K562 (cell line): ENCODE results near the gene APPL2. TPM values are rescaled to one million over a fixed set of nuclear protein-coding genes. Genes with fewer than 3 reads are reported as not detected.

Source experiments
- ATAC-seq: fragments of 200-7000 bp; cut with Tn5 transposase; 3 replicates; pipeline ENCODE4 v1.9.1; 2020; ENCODE audit warnings: moderate library complexity
- BruUV-seq: library from RNA; stranded (reverse); fragments of 400-500 nt; replicated peaks from 2 replicates; lab custom pipeline; 2021; lab: Mats Ljungman, UMichigan
- CTCF ChIA-PET: fragments of 300-600 bp; formaldehyde crosslinking; extraction: SDS; loops from one replicate; lab custom pipeline; 2021; ENCODE audit warnings: low intra/inter-chr PET ratio; lab: Yijun Ruan, JAX
- POLR2A ChIA-PET: fragments of 300-600, 350-650 bp; sonication (Branson Sonifier 250); formaldehyde crosslinking; extraction: SDS; loops from one replicate; lab custom pipeline; 2021; ENCODE audit warnings: antibody characterized with exemption, inconsistent platforms; lab: Yijun Ruan, JAX
- DNase-seq, 4 experiments: peaks; one replicate each; pipeline versions ENCODE4 v3.0.0 to v3.0.0-alpha.2; 2011 to 2018; ENCODE audit warnings: low spot score in 3 of 4, mixed read lengths in 3 of 4; ENCODE audit errors: extremely low read depth in 1 of 4
- FAIRE-seq: peaks from 2 replicates; lab custom pipeline; 2011; peaks lifted over from hg19 to GRCh38; lab: Jason Lieb, UNC
- H2AFZ ChIP-seq: 2 replicates; pipeline ENCODE4 v1.6.0; 2011; ENCODE audit warnings: low read depth, low read length, control low read depth, inconsistent platforms
- H3K27ac ChIP-seq: fragments of 200-600 bp; 3 replicates; pipeline ENCODE4 v1.8.0; 2011; ENCODE audit warnings: low read depth, mild to moderate bottlenecking, control low read depth, inconsistent platforms, low read length, moderate library complexity, mixed read lengths; ENCODE audit errors: extremely low read depth
- H3K27me3 ChIP-seq, 2 experiments: fragments of 300-600 bp in 1 of 2; 2 replicates in 1 of 2; 3 replicates in 1 of 2; pipeline versions ENCODE4 v1.6.0 to v1.8.0; 2011; ENCODE audit warnings: inconsistent platforms in 2 of 2, low read length in 2 of 2, mild to moderate bottlenecking in 1 of 2, mixed read lengths in 1 of 2, moderate library complexity in 1 of 2; ENCODE audit not compliant: control insufficient read depth in 2 of 2, insufficient read depth in 2 of 2
- H3K36me3 ChIP-seq: fragments of 300-600 bp; 3 replicates; pipeline ENCODE4 v1.8.0; 2011; ENCODE audit warnings: mild to moderate bottlenecking, low read length, inconsistent platforms; ENCODE audit not compliant: control insufficient read depth, insufficient read depth
- H3K4me1 ChIP-seq, 2 experiments: fragments of 200-600 bp in 1 of 2; replicated peaks in 1 of 2; 2 replicates in 1 of 2; 3 replicates in 1 of 2; pipeline versions ENCODE4 v1.5.1 to v1.8.0; 2011; ENCODE audit warnings: inconsistent platforms in 2 of 2, low read length in 2 of 2, mild to moderate bottlenecking in 1 of 2, mixed read lengths in 1 of 2, moderate library complexity in 1 of 2; ENCODE audit not compliant: control insufficient read depth in 2 of 2, insufficient read depth in 2 of 2
- H3K4me2 ChIP-seq: 2 replicates; pipeline ENCODE4 v1.6.1; 2011; ENCODE audit warnings: low read length, control low read depth, inconsistent platforms, mixed read lengths; ENCODE audit not compliant: insufficient read depth
- H3K4me3 ChIP-seq: fragments of 200-600 bp; sonication (generic), shearing (Covaris generic); 2 replicates; pipeline ENCODE4 v1.5.1; 2016; ENCODE audit warnings: control low read depth, inconsistent platforms
- H3K79me2 ChIP-seq: fragments of 200-600 bp; 3 replicates; pipeline ENCODE4 v1.8.0; 2011; ENCODE audit warnings: low read length, inconsistent platforms; ENCODE audit not compliant: control insufficient read depth, insufficient read depth
- H3K9ac ChIP-seq, 2 experiments: 2 replicates each; pipeline versions ENCODE4 v1.6.0 to v1.6.1; 2011; ENCODE audit warnings: low read depth in 2 of 2, low read length in 2 of 2, control low read depth in 1 of 2, inconsistent platforms in 1 of 2, mild to moderate bottlenecking in 1 of 2, mixed read lengths in 1 of 2; ENCODE audit not compliant: insufficient read depth in 1 of 2
- H3K9me1 ChIP-seq: one replicate; pipeline ENCODE4 v1.6.0; 2011; ENCODE audit warnings: inconsistent platforms, mild to moderate bottlenecking, low read length, moderate library complexity; ENCODE audit not compliant: control insufficient read depth, insufficient read depth
- H3K9me3 ChIP-seq: replicated peaks from 2 replicates; pipeline ENCODE4 v1.5.1; 2011; ENCODE audit warnings: low read depth, low read length, inconsistent platforms; ENCODE audit not compliant: control insufficient read depth, insufficient read depth
- H4K20me1 ChIP-seq: replicated peaks from 2 replicates; pipeline ENCODE4 v1.6.1; 2011; ENCODE audit warnings: low read length, inconsistent platforms, mixed read lengths; ENCODE audit not compliant: control insufficient read depth, insufficient read depth
- ARID2 ChIP-seq: fragments of 450-650 bp; IDR thresholded peaks from 2 replicates; pipeline ENCODE4 v1.6.1; 2017; ENCODE audit warnings: antibody characterized with exemption, mild to moderate bottlenecking
- CHCHD3 ChIP-seq: fragments of 250-450 bp; sonication (Bioruptor Pico); IDR thresholded peaks from 2 replicates; pipeline ENCODE4 v2.1.2; 2022; ENCODE audit warnings: mild to moderate bottlenecking
- CREB1 ChIP-seq, 2 experiments: sonication (generic) in 1 of 2; formaldehyde crosslinking in 1 of 2; IDR thresholded peaks; 2 replicates each; pipeline versions ENCODE4 v1.6.1 to v1.8.0; 2012 to 2022; ENCODE audit warnings: inconsistent platforms in 1 of 2, mild to moderate bottlenecking in 1 of 2, missing genetic modification reagents in 1 of 2, moderate library complexity in 1 of 2
- EHMT2 ChIP-seq: fragments of 450-650 bp; IDR thresholded peaks from 2 replicates; pipeline ENCODE4 v1.6.1; 2018; ENCODE audit warnings: antibody characterized with exemption
- HNRNPLL ChIP-seq: fragments of 200-400 bp; formaldehyde crosslinking; IDR thresholded peaks from 2 replicates; pipeline ENCODE4 v1.6.1; 2017; ENCODE audit warnings: low read length, low read depth, mild to moderate bottlenecking; ENCODE audit not compliant: poor library complexity, severe bottlenecking
- ILF3 ChIP-seq: fragments of 450-650 bp; IDR thresholded peaks from 2 replicates; pipeline ENCODE4 v1.6.1; 2018; ENCODE audit warnings: antibody characterized with exemption, mild to moderate bottlenecking, moderate library complexity, borderline replicate concordance
- MECOM ChIP-seq: fragments of 250-450 bp; sonication (Bioruptor Pico); IDR thresholded peaks from 2 replicates; pipeline ENCODE4 v1.8.0; 2022; ENCODE audit warnings: inconsistent platforms
- MNT ChIP-seq, 2 experiments: fragments of 450-650 bp; conservative IDR thresholded peaks; 2 replicates each; pipeline ENCODE4 v1.6.1; 2017; ENCODE audit warnings: mild to moderate bottlenecking in 2 of 2, moderate library complexity in 2 of 2
- NR4A1 ChIP-seq, 2 experiments: fragments of 250-450 bp in 1 of 2; fragments of 450-650 bp in 1 of 2; sonication (Bioruptor Pico) in 1 of 2; IDR thresholded peaks; 2 replicates each; pipeline versions ENCODE4 v1.4.0 to v1.6.1; 2016 to 2020; ENCODE audit warnings: mild to moderate bottlenecking in 2 of 2, missing compliant biosample characterization in 1 of 2, missing genetic modification characterization in 1 of 2, moderate library complexity in 1 of 2
- PKNOX1 ChIP-seq: fragments of 450-650 bp; IDR thresholded peaks from 2 replicates; pipeline ENCODE4 v1.6.1; 2016
- RBM17 ChIP-seq: fragments of 200-400 bp; formaldehyde crosslinking; IDR thresholded peaks from 2 replicates; pipeline ENCODE4 v1.6.1; 2017; ENCODE audit warnings: low read depth, mild to moderate bottlenecking, low read length, borderline replicate concordance
- RBM34 ChIP-seq: fragments of 200-400 bp; formaldehyde crosslinking; IDR thresholded peaks from 2 replicates; pipeline ENCODE4 v1.6.1; 2018; ENCODE audit warnings: low read length, borderline replicate concordance; ENCODE audit not compliant: insufficient read depth
- SMAD2 ChIP-seq: fragments of 150-350 bp; IDR thresholded peaks from 2 replicates; pipeline ENCODE4 v1.6.1; 2014; ENCODE audit warnings: low read depth, mild to moderate bottlenecking, low read length
- SNAPC5 ChIP-seq: fragments of 250-450 bp; sonication (Bioruptor Pico); IDR thresholded peaks from 2 replicates; pipeline ENCODE4 v1.8.0; 2021; ENCODE audit warnings: moderate library complexity, mild to moderate bottlenecking, inconsistent platforms
- SRSF7 ChIP-seq: fragments of 200-400 bp; formaldehyde crosslinking; optimal IDR thresholded peaks from 2 replicates; pipeline ENCODE3; 2017; ENCODE audit warnings: mild to moderate bottlenecking, low read depth, low read length
- ZNF134 ChIP-seq: fragments of 250-450 bp; sonication (Bioruptor Pico); conservative IDR thresholded peaks from 2 replicates; pipeline ENCODE4 v1.4.0; 2020
- ZNF224 ChIP-seq: sonication (generic); formaldehyde crosslinking; IDR thresholded peaks from 2 replicates; pipeline ENCODE4 v1.8.0; 2022; ENCODE audit warnings: mild to moderate bottlenecking, missing genetic modification reagents
- ZNF232 ChIP-seq: sonication (generic); formaldehyde crosslinking; IDR thresholded peaks from 2 replicates; pipeline ENCODE4 v1.8.0; 2022; ENCODE audit warnings: mild to moderate bottlenecking, missing genetic modification reagents
- ZNF41 ChIP-seq: fragments of 250-450 bp; sonication (Bioruptor Pico); conservative IDR thresholded peaks from 2 replicates; pipeline ENCODE4 v1.4.0; 2020; ENCODE audit warnings: mild to moderate bottlenecking
- ZZZ3 ChIP-seq: fragments of 450-650 bp; IDR thresholded peaks from 2 replicates; pipeline ENCODE4 v1.6.1; 2016; ENCODE audit warnings: antibody characterized with exemption, mild to moderate bottlenecking, moderate library complexity
- WGBS: fragments of 100-300 bp; shearing (Covaris generic); methylation state at CpG from one replicate; pipeline ENCODE4 v1.1.6; 2016; ENCODE audit warnings: low coverage, mixed read lengths; ENCODE audit not compliant: insufficient coverage; ENCODE audit errors: missing lambda C conversion rate; 5-methylcytosine and 5-hydroxymethylcytosine counted together
- in situ Hi-C: fragments of 300-500 bp; cut with MboI; formaldehyde crosslinking; loops from 4 replicates; pipeline ENCODE4 v1.15.0; 2018; ENCODE audit warnings: inconsistent platforms, mixed read lengths
- intact Hi-C: fragments of 100-400 bp; cut with micrococcal nuclease; formaldehyde crosslinking; loops from 2 replicates; pipeline ENCODE4 v1.14.2; 2022
- polyA plus RNA-seq, 8 experiments: library from polyadenylated mRNA; depleted of rRNA in 4 of 8; stranded (reverse) in 5 of 8; unstranded in 3 of 8; fragments of >200 nt; fragmentation: Nextera tagmentation in 2 of 8; fragmentation: Illumina TruSeq in 1 of 8; extraction: Ambion mirVana in 2 of 8; extraction: Trizol in 1 of 8; gene quantifications; 2 replicates each; pipeline versions ENCODE4 v1.2.1 to v1.2.3, GENCODE V29; 2011 to 2014; ENCODE audit warnings: inconsistent platforms in 1 of 8, missing spikeins in 1 of 8
- total RNA-seq, 7 experiments: library from RNA; depleted of rRNA in 6 of 7; stranded (reverse); fragments of >200 nt in 6 of 7; fragmentation: Illumina TruSeq in 2 of 7; extraction: Trizol in 2 of 7; gene quantifications; 2 replicates each; pipeline versions ENCODE4 v1.2.1 to v1.2.3, GENCODE V29; 2011 to 2021; ENCODE audit warnings: low replicate concordance in 1 of 7

APPL2 gene
- total and polyA plus RNA-seq, 9 of the 15 experiments (the other 6 are each of a cell fraction or from before 2014, with no cell fraction given): 2.1 to 14.4 (median 8.2) TPM

- in situ Hi-C loops: no loop called here
- WGBS: 100% methylated on average over 1 of the region's 1 CpG
- FAIRE-seq: no peak
Measured at GRCh38 chr12:105166736-105167135, 69.2 kb downstream of the APPL2 start.

More at GRCh38 chr12:105166736-105167135, 69.2 kb downstream of the APPL2 start:
- no peak overlapping the region for H3K9ac ChIP-seq
- H3K4me1 ChIP-seq: peaks cover 0 to 6% of the 10 kb centered on the region in 2 experiments; a peak in 2 of 5 replicates
- H2AFZ ChIP-seq: no peak overlapping the region
- H3K27ac ChIP-seq: no peak overlapping the region
- no peak overlapping the region for H3K4me2 ChIP-seq
- no peaks in the 10 kb centered on the region for H4K20me1 ChIP-seq
- DNase-seq: no peak
- BruUV-seq: no TSS peak
- H3K9me3 ChIP-seq: no peaks in the 10 kb centered on the region
- no peaks in the 10 kb centered on the region for H3K27me3 ChIP-seq
- ATAC-seq: no peak
- H3K4me3 ChIP-seq: no peak overlapping the region
- intact Hi-C loops: no loop called here
- H3K9me1 ChIP-seq: no peaks in the 10 kb centered on the region
- ChIA-PET CTCF (no interaction called here), POLR2A (no interaction called here)
- no peaks in the 10 kb centered on the region for H3K79me2 ChIP-seq
- TF ChIP-seq ZNF134 (CRISPR knock-in tag): no peak
- no peak for TF ChIP-seq ZZZ3
- TF ChIP-seq HNRNPLL: no peak
- no peak for TF ChIP-seq ILF3
- no peak for TF ChIP-seq PKNOX1
- TF ChIP-seq EHMT2: no peak
- TF ChIP-seq SNAPC5 (CRISPR knock-in tag): no peak
- TF ChIP-seq MNT (conservative IDR thresholded peaks at IDR 0.05): no peak
- TF ChIP-seq ZNF224 (CRISPR knock-in tag): no peak
- no peak for TF ChIP-seq CREB1 (IDR thresholded peaks at IDR 0.05)
- no peak for TF ChIP-seq CREB1 (CRISPR knock-in tag; IDR thresholded peaks at IDR 0.05)
- no peak for TF ChIP-seq ARID2
- TF ChIP-seq CHCHD3 (CRISPR knock-in tag): no peak
- TF ChIP-seq SRSF7: no peak
- TF ChIP-seq RBM17: no peak
- TF ChIP-seq RBM34: no peak
- TF ChIP-seq NR4A1 (CRISPR knock-in tag; IDR thresholded peaks at IDR 0.05): no peak
- TF ChIP-seq NR4A1 (tag; IDR thresholded peaks at IDR 0.05): no peak
- TF ChIP-seq ZNF232 (CRISPR knock-in tag): no peak
- TF ChIP-seq SMAD2: no peak
- TF ChIP-seq MECOM (CRISPR knock-in tag): no peak
- TF ChIP-seq ZNF41 (CRISPR knock-in tag): no peak
- TF ChIP-seq, all 486 proteins: peak for 0
- peaks cover 51% of the 10 kb centered on the region; the same call in 2 of the 3 replicates for H3K36me3 ChIP-seq
